HG02885 (cell line): ENCODE measurements around the gene ZNF821.
"Not testable (repeated sequence)": the region's sequence is repeated elsewhere in the genome, so short reads cannot be mapped to it uniquely, and the experiment has no call there.

Experiments used
- ATAC-seq: cut with Tn5 transposase; IDR thresholded peaks from one replicate; pipeline ENCODE4 v1.9.1; 2021; ENCODE audit warnings: mild to moderate bottlenecking; ENCODE audit not compliant: unreplicated experiment, poor library complexity

The ZNF821 gene

GRCh38 chr16:71883849-71884638, at the start of gene ZNF821:
TSS of gene ZNF821 (minus strand) at chr16:71884182. CDS start at chr16:71879946, 4,236 bp downstream.
- ATAC-seq = peak; percentile 70

- ATAC-seq = no peak
Observed at GRCh38 chr16:71933017-71933416, 49.0 kb upstream of the ZNF821 start.

GRCh38 chr16:71931599-71931998, 47.6 kb upstream of the ZNF821 start:
- ATAC-seq = no peak

- no peak for ATAC-seq
Observed at GRCh38 chr16:71931001-71931400, 47.0 kb upstream of the ZNF821 start.

GRCh38 chr16:71930013-71930563, 46.1 kb upstream of the ZNF821 start:
- no peak for ATAC-seq

- ATAC-seq = no peak
Observed at GRCh38 chr16:71929048-71929447, 45.1 kb upstream of the ZNF821 start.

- ATAC-seq = no peak
Observed at GRCh38 chr16:71927787-71928186, 43.8 kb upstream of the ZNF821 start.

GRCh38 chr16:71927383-71927782, 43.4 kb upstream of the ZNF821 start:
- no peak for ATAC-seq

GRCh38 chr16:71924710-71925109, 40.7 kb upstream of the ZNF821 start:
- ATAC-seq = no peak

- no peak for ATAC-seq
Observed at GRCh38 chr16:71923941-71924690, 40.1 kb upstream of the ZNF821 start.

GRCh38 chr16:71920658-71921057, 36.7 kb upstream of the ZNF821 start:
- ATAC-seq = no peak

GRCh38 chr16:71919035-71919434, 35.1 kb upstream of the ZNF821 start:
- ATAC-seq = peak; percentile 72

GRCh38 chr16:71917900-71918299, 33.9 kb upstream of the ZNF821 start:
- ATAC-seq = no peak

GRCh38 chr16:71916397-71916920, 32.5 kb upstream of the ZNF821 start:
- no peak for ATAC-seq

GRCh38 chr16:71915350-71915749, 31.4 kb upstream of the ZNF821 start:
- no peak for ATAC-seq

- ATAC-seq = no peak
Observed at GRCh38 chr16:71914802-71915201, 30.8 kb upstream of the ZNF821 start.

- ATAC-seq = no peak
Observed at GRCh38 chr16:71912534-71913275, 28.7 kb upstream of the ZNF821 start.

GRCh38 chr16:71911121-71911520, 27.1 kb upstream of the ZNF821 start:
- ATAC-seq = no peak

GRCh38 chr16:71905765-71906164, 21.8 kb upstream of the ZNF821 start:
- ATAC-seq = not testable (repeated sequence)

GRCh38 chr16:71904239-71904638, 20.3 kb upstream of the ZNF821 start:
- ATAC-seq = no peak
